HL-60 (cell line): Measurements from ENCODE around the gene LIN9.

Experiments used
- DNase-seq, 2 experiments: peaks; one replicate each; pipeline ENCODE4 v3.0.0-alpha.2; 2010 to 2020; ENCODE audit warnings: low read depth in 1 of 2, low spot score in 1 of 2
- H3K27ac ChIP-seq: fragments of 250-450 bp; sonication (Bioruptor Pico); replicated peaks from 2 replicates; pipeline ENCODE4 v1.5.1; 2020; ENCODE audit warnings: mild to moderate bottlenecking, moderate library complexity
- H3K27me3 ChIP-seq: fragments of 250-450 bp; sonication (Bioruptor Pico); 2 replicates; pipeline ENCODE4 v1.5.1; 2021; ENCODE audit warnings: mild to moderate bottlenecking, moderate library complexity; ENCODE audit not compliant: insufficient read depth, poor library complexity, severe bottlenecking
- H3K4me3 ChIP-seq: replicated peaks from 2 replicates; pipeline ENCODE4 v1.5.1; 2011; ENCODE audit warnings: mild to moderate bottlenecking, control low read depth, low read length; ENCODE audit not compliant: insufficient read depth
- GABPA ChIP-seq: IDR thresholded peaks from 2 replicates; pipeline ENCODE4 v1.6.1; 2012; ENCODE audit warnings: low read depth
- POLR2AphosphoS5 ChIP-seq: IDR thresholded peaks from 2 replicates; pipeline ENCODE4 v1.6.1; 2012; ENCODE audit warnings: low read depth
- REST ChIP-seq: IDR thresholded peaks from 2 replicates; pipeline ENCODE4 v1.6.1; 2012; ENCODE audit warnings: low read depth; ENCODE audit not compliant: insufficient replicate concordance
- SPI1 ChIP-seq: IDR thresholded peaks from 2 replicates; pipeline ENCODE4 v1.6.1; 2012; ENCODE audit warnings: low read depth, mild to moderate bottlenecking, borderline replicate concordance
- TF ChIP-seq, protein P1 (sequence below): IDR thresholded peaks from one replicate; pipeline ENCODE4 v1.5.1; 2011; ENCODE audit warnings: low read length, control low read depth, inconsistent platforms; ENCODE audit not compliant: insufficient read depth

The LIN9 gene

GRCh38 chr1:226187019-226187322, 122.0 kb downstream of the LIN9 start:
- DNase-seq = no peak
- Histone ChIP-seq H3K27ac (peak overlapping the region; percentile 79), H3K4me3 (peak overlapping the region; percentile 99), H3K27me3 (no peaks in the 10 kb centered on the region)
- TF ChIP-seq SPI1 (no peak), REST (no peak), POLR2AphosphoS5 (no peak), GABPA (no peak)
- TF ChIP-seq, protein P1, sequence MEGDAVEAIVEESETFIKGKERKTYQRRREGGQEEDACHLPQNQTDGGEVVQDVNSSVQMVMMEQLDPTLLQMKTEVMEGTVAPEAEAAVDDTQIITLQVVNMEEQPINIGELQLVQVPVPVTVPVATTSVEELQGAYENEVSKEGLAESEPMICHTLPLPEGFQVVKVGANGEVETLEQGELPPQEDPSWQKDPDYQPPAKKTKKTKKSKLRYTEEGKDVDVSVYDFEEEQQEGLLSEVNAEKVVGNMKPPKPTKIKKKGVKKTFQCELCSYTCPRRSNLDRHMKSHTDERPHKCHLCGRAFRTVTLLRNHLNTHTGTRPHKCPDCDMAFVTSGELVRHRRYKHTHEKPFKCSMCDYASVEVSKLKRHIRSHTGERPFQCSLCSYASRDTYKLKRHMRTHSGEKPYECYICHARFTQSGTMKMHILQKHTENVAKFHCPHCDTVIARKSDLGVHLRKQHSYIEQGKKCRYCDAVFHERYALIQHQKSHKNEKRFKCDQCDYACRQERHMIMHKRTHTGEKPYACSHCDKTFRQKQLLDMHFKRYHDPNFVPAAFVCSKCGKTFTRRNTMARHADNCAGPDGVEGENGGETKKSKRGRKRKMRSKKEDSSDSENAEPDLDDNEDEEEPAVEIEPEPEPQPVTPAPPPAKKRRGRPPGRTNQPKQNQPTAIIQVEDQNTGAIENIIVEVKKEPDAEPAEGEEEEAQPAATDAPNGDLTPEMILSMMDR = no peak

- Histone ChIP-seq H3K27me3 (no peaks in the 10 kb centered on the region), H3K4me3 (peak within 1 kb of the TSS; percentile 99), H3K27ac (peak within 1 kb of the TSS; percentile 79)
- TF ChIP-seq POLR2AphosphoS5 = peak; percentile 80
- TF ChIP-seq REST = peak; percentile 23
- peak; percentile 87 for TF ChIP-seq GABPA
- TF ChIP-seq SPI1 = no peak
- DNase-seq = peak; percentile 65 to 89
These were observed 122.6 kb downstream of the LIN9 start, which contains the start of gene ACBD3 for GRCh38 chr1:226186124-226187018. ACBD3 (minus strand) TSS chr1:226186741; CDS start chr1:226186675, 66 bp downstream.

DNA sequence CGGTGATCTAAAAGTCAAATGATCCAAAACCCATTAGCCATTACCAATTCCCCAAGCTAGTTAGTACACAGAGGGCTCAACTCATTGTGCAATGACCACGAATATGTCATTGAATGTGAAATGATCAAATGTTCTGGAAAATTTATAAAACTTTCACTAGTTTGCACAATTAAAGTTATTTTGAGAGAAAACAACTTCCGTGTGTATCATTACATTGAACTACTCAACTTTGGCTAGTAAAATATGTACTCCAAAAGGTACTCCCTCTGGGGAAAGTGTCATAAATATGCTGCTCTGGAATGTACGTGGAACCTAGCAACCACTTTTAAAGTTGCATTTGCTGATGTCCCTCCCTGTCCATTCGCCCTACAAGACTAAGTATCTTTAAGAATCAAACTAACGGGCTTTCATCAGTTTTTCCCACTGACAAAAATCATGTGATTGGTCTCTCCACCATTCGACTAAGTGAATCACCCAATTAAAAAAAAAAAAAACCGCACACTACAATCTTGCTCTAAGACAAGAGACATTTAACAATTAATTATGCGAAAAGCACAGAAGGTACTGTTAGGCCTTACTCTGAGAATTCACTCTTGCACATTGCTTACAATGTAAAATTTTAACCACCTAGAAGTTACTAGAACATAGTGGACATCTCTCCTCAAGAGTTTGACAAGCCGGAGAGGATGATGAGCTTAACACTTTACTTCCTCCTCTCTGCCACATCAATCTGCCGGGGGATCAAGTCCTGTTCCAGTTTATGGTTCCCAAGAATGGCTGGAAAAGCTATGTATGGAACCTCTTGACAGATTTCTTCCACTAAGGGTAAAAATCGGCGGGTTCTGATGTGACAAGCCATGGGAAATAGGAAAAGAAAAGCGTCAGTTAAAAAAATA, 123.6 kb downstream of the LIN9 start:
- Histone ChIP-seq H3K27ac (peak overlapping the region; percentile 79), H3K4me3 (peak overlapping the region; percentile 99), H3K27me3 (no peaks in the 10 kb centered on the region)
- TF ChIP-seq GABPA (no peak), REST (no peak), POLR2AphosphoS5 (no peak), SPI1 (no peak)
- TF ChIP-seq, protein P1 = no peak
- no peak for DNase-seq
